Aorta (tissue), 5 donors: ENCODE results near the gene RB1. TPM values are rescaled to one million over a fixed set of nuclear protein-coding genes. Genes with fewer than 3 reads are reported as not detected.

ENCODE experiments used
- ATAC-seq: fragments of 200-7000 bp; cut with Tn5 transposase; one replicate; pipeline ENCODE4 v1.9.1; 2022; ENCODE audit warnings: moderate library complexity; ENCODE audit not compliant: low FRiP score
- DNase-seq, 2 donors: peaks; one replicate each; pipeline ENCODE4 v3.0.0-alpha.2; 2020
- H3K27ac ChIP-seq, 2 donors: one replicate each; pipeline ENCODE4 v1.5.1; 2013; ENCODE audit warnings: low read length in 2 of 2, mild to moderate bottlenecking in 2 of 2, moderate library complexity in 2 of 2, control low read depth in 1 of 2, inconsistent platforms in 1 of 2, low read depth in 1 of 2
- H3K27me3 ChIP-seq, 2 donors: one replicate each; pipeline ENCODE4 v1.6.1; 2013; ENCODE audit warnings: control low read depth in 1 of 2, low read length in 1 of 2, mild to moderate bottlenecking in 1 of 2, moderate library complexity in 1 of 2; ENCODE audit not compliant: insufficient read depth in 2 of 2, control insufficient read depth in 1 of 2
- H3K36me3 ChIP-seq, 2 donors: one replicate each; pipeline ENCODE4 v1.6.1; 2013; ENCODE audit warnings: control low read depth in 1 of 2, low read length in 1 of 2, mild to moderate bottlenecking in 1 of 2; ENCODE audit not compliant: insufficient read depth in 2 of 2, control insufficient read depth in 1 of 2
- H3K4me1 ChIP-seq, 2 donors: one replicate each; pipeline ENCODE4 v1.6.1; 2013; ENCODE audit warnings: low read length in 2 of 2, control low read depth in 1 of 2, mild to moderate bottlenecking in 1 of 2, moderate library complexity in 1 of 2; ENCODE audit not compliant: insufficient read depth in 2 of 2, control insufficient read depth in 1 of 2
- H3K4me3 ChIP-seq, 2 donors: one replicate each; pipeline ENCODE4 v1.5.1; 2013; ENCODE audit warnings: low read length in 2 of 2, control low read depth in 1 of 2, mild to moderate bottlenecking in 1 of 2
- H3K9me3 ChIP-seq: one replicate; pipeline ENCODE4 v1.6.1; 2013; ENCODE audit warnings: mild to moderate bottlenecking, low read length; ENCODE audit not compliant: control insufficient read depth
- WGBS, 2 donors: extraction: QIAGEN DNeasy Blood & Tissue Kit; methylation state at CpG; one replicate each; pipeline ENCODE4 v1.1.7; 2013; 5-methylcytosine and 5-hydroxymethylcytosine counted together
- intact Hi-C, 2 donors: fragments of 100-400 bp; cut with DNase I; formaldehyde crosslinking; loops; one replicate each; pipeline versions ENCODE4 v1.14.2 to v1.15.0; 2022
- polyA plus RNA-seq, 2 donors: library from polyadenylated mRNA; stranded (reverse); fragments of 200-250 nt; gene quantifications; one replicate each; pipeline ENCODE4 v1.2.3, GENCODE V29; 2013
- total RNA-seq, 2 donors: library from RNA; stranded (reverse); fragmentation: NEBNext Ultra II Directional; extraction: Animal tissue kit (Norgen Biotek cat#: 25700); gene quantifications; one replicate each; pipeline ENCODE4 v1.2.1, GENCODE V29; 2021
- donor health status: healthy with polysubstance abuse.
- donor health status: Bipolar disorder and iron deficiency.
- donor health status: DM: no; HTN: no; CAD: no.
- donor health status: DM: no; HTN: no; CAD: no.
- donor health status: DM: yes; HTN: yes; CAD: no.

The RB1 gene
- total and polyA plus RNA-seq, 4 donors: 14.7 to 45.8 (median 38.5) TPM

- peaks cover 0 to 2% of the 10 kb centered on the region in 2 donors for H3K4me1 ChIP-seq
- no peaks in the 10 kb centered on the region for H3K36me3 ChIP-seq
- H3K9me3 ChIP-seq: no peaks in the 10 kb centered on the region
- no peaks in the 10 kb centered on the region for H3K27me3 ChIP-seq
- H3K4me3 ChIP-seq: no peak overlapping the region
- no peak for ATAC-seq
- DNase-seq: no peak
- no peak overlapping the region for H3K27ac ChIP-seq
- intact Hi-C loops: no loop called here
- 95 to 97% methylated on average over 10 of the region's 10 CpGs for WGBS, 2 donors
These were observed 222.7 kb downstream of the RB1 start for GRCh38 chr13:48526286-48526685.

- no peaks in the 10 kb centered on the region for H3K36me3 ChIP-seq
- intact Hi-C loops: no loop called here
- WGBS, 2 donors: 41 to 43% methylated on average over 2 of the region's 2 CpGs
- H3K4me3 ChIP-seq: peak overlapping the region in 1 of 2 donors; percentile 34
- H3K4me1 ChIP-seq: peaks cover 0 to 5% of the 10 kb centered on the region in 2 donors
- DNase-seq: no peak
- no peaks in the 10 kb centered on the region for H3K9me3 ChIP-seq
- H3K27me3 ChIP-seq: no peaks in the 10 kb centered on the region
- ATAC-seq: no peak
- H3K27ac ChIP-seq: no peak overlapping the region
These were observed 224.4 kb downstream of the RB1 start for GRCh38 chr13:48527955-48528354.

GRCh38 chr13:48528720-48529119 lies 225.2 kb downstream of the RB1 start:
- H3K27ac ChIP-seq: no peak overlapping the region
- ATAC-seq: no peak
- no peaks in the 10 kb centered on the region for H3K27me3 ChIP-seq
- H3K9me3 ChIP-seq: no peaks in the 10 kb centered on the region
- 87 to 91% methylated on average over 3 of the region's 3 CpGs for WGBS, 2 donors
- no peak for DNase-seq
- intact Hi-C loops: no loop called here
- no peak overlapping the region for H3K4me3 ChIP-seq
- no peaks in the 10 kb centered on the region for H3K36me3 ChIP-seq
- H3K4me1 ChIP-seq: peaks cover 0 to 5% of the 10 kb centered on the region in 2 donors

- intact Hi-C loops: loop anchor here (5.0 to 10.0 kb wide), 4 partner anchors 41 to 486 kb away; no protein-coding TSS in a partner anchor
- no peak overlapping the region for H3K4me3 ChIP-seq
- 94 to 95% methylated on average over 6 of the region's 6 CpGs for WGBS, 2 donors
- H3K27me3 ChIP-seq: no peaks in the 10 kb centered on the region
- DNase-seq: no peak
- ATAC-seq: no peak
- no peaks in the 10 kb centered on the region for H3K9me3 ChIP-seq
- H3K4me1 ChIP-seq: peaks cover 0 to 5% of the 10 kb centered on the region in 2 donors
- no peaks in the 10 kb centered on the region for H3K36me3 ChIP-seq
- peak overlapping the region in 1 of 2 donors; percentile 21 for H3K27ac ChIP-seq
These were observed 227.3 kb downstream of the RB1 start for GRCh38 chr13:48530833-48531232.

Other genes starting within 250 kb of the RB1 start
- 10 to 100 TPM; 46.1 to 46.9 TPM for gene MED4, start 208.6 kb upstream of the RB1 start, total RNA-seq
- 10 to 100 TPM; 55.2 to 55.3 TPM for gene MED4, start 208.6 kb upstream of the RB1 start, polyA plus RNA-seq
- gene ITM2B, start 70.5 kb upstream of the RB1 start, total RNA-seq: 100 to 1,000 TPM; 549 to 771 TPM
- 100 to 1,000 TPM; 371 to 929 TPM for gene ITM2B, start 70.5 kb upstream of the RB1 start, polyA plus RNA-seq
- gene LPAR6, start 109.4 kb downstream of the RB1 start, total RNA-seq: 10 to 100 TPM; 32.4 to 79.1 TPM
- gene LPAR6, start 109.4 kb downstream of the RB1 start, polyA plus RNA-seq: 10 to 100 TPM; 17.1 to 20.7 TPM
- 10 to 100 TPM; 12.6 to 25.7 TPM for gene RCBTB2, start 229.3 kb downstream of the RB1 start, total RNA-seq
- gene RCBTB2, start 229.3 kb downstream of the RB1 start, polyA plus RNA-seq: 10 to 100 TPM; 10.9 to 19.8 TPM